ENCODE results near the gene MAP1LC3B2.

- TF ChIP-seq, protein P1, sequence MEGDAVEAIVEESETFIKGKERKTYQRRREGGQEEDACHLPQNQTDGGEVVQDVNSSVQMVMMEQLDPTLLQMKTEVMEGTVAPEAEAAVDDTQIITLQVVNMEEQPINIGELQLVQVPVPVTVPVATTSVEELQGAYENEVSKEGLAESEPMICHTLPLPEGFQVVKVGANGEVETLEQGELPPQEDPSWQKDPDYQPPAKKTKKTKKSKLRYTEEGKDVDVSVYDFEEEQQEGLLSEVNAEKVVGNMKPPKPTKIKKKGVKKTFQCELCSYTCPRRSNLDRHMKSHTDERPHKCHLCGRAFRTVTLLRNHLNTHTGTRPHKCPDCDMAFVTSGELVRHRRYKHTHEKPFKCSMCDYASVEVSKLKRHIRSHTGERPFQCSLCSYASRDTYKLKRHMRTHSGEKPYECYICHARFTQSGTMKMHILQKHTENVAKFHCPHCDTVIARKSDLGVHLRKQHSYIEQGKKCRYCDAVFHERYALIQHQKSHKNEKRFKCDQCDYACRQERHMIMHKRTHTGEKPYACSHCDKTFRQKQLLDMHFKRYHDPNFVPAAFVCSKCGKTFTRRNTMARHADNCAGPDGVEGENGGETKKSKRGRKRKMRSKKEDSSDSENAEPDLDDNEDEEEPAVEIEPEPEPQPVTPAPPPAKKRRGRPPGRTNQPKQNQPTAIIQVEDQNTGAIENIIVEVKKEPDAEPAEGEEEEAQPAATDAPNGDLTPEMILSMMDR (conservative IDR thresholded peaks at IDR 0.05; ENCODE audit: low read length): no peak
- no peak for TF ChIP-seq EZH2phosphoT487 (IDR thresholded peaks at IDR 0.05; ENCODE audit: borderline replicate concordance, low read depth, low read length)
These were observed 24.7 kb upstream of the MAP1LC3B2 start for GRCh38 chr12:116534311-116535121.
